NT2/D1 (cell line): ENCODE data around the gene HOXB8.

Experiments used
- SUZ12 ChIP-seq: IDR thresholded peaks from 2 replicates; pipeline ENCODE4 v1.6.1; 2011; ENCODE audit not compliant: insufficient read length, insufficient read depth; ENCODE audit errors: extremely low read depth
- YY1 ChIP-seq: IDR thresholded peaks from 2 replicates; pipeline ENCODE4 v1.6.1; 2011; ENCODE audit not compliant: insufficient read length, insufficient read depth

- TF ChIP-seq SUZ12 (no peak), YY1 (no peak)
Measured at GRCh38 chr17:48566717-48567116, 48.4 kb downstream of the HOXB8 start.
